SHP77 treated with DMSO at 0.1 percent for 48 hours (cell line): ENCODE data around the gene SERF2.
"Not testable (repeated sequence)": the region's sequence is repeated elsewhere in the genome, so short reads cannot be mapped to it uniquely, and the experiment has no call there.

Experiments used
- DNase-seq: peaks from one replicate; lab custom pipeline; 2025; lab: John Stamatoyannopoulos, UW

SERF2 gene

GRCh38 chr15:43794269-43795037 is 2.3 kb downstream of the SERF2 start:
- no peak for DNase-seq

GRCh38 chr15:43795197-43795596 is 3.1 kb downstream of the SERF2 start:
- DNase-seq: no peak

GRCh38 chr15:43795997-43796396 is 3.9 kb downstream of the SERF2 start:
- DNase-seq: no peak

- DNase-seq: no peak
Observed at GRCh38 chr15:43796566-43796965, 4.4 kb downstream of the SERF2 start.

GRCh38 chr15:43799209-43799944 is 7.3 kb downstream of the SERF2 start:
- DNase-seq: peak; percentile 77

- no peak for DNase-seq
Observed at GRCh38 chr15:43799945-43800285, 7.8 kb downstream of the SERF2 start, which contains the start of gene SERINC4. Gene SERINC4, minus strand, starts transcription at chr15:43800220. Its CDS starts 234 bp downstream, at chr15:43799986.

GRCh38 chr15:43800286-43801141 is 8.4 kb downstream of the SERF2 start, which contains the start of gene HYPK:
Gene HYPK, plus strand, starts transcription at chr15:43800599. Its CDS starts 24 bp downstream, at chr15:43800623.
- peak; percentile 62 for DNase-seq

- DNase-seq: not testable (repeated sequence)
Observed at GRCh38 chr15:43802676-43803075, 10.6 kb downstream of the SERF2 start.

- DNase-seq: no peak
Observed at GRCh38 chr15:43808435-43808950, 16.4 kb downstream of the SERF2 start.

GRCh38 chr15:43808960-43809678 is 17.0 kb downstream of the SERF2 start:
- no peak for DNase-seq

- not testable (repeated sequence) for DNase-seq
Observed at GRCh38 chr15:43815064-43815463, 22.9 kb downstream of the SERF2 start.

- DNase-seq: no peak
Observed at GRCh38 chr15:43821505-43821904, 29.4 kb downstream of the SERF2 start.

GRCh38 chr15:43824302-43825246 is 32.5 kb downstream of the SERF2 start, which contains the start of gene MFAP1:
Gene MFAP1, minus strand, starts transcription at chr15:43824690. Its CDS starts 121 bp downstream, at chr15:43824569.
- DNase-seq: peak; percentile 93

GRCh38 chr15:43825305-43825704 is 33.2 kb downstream of the SERF2 start:
- not testable (repeated sequence) for DNase-seq

- no peak for DNase-seq
Observed at GRCh38 chr15:43826029-43826507, 33.9 kb downstream of the SERF2 start.

- DNase-seq: peak; percentile 50
Observed at GRCh38 chr15:43826508-43827341, 34.6 kb downstream of the SERF2 start, which contains the start of gene WDR76. Gene WDR76, plus strand, starts transcription at chr15:43827002. Its CDS starts 31 bp downstream, at chr15:43827033.

- no peak for DNase-seq
Observed at GRCh38 chr15:43828061-43828657, 36.0 kb downstream of the SERF2 start.

- DNase-seq: not testable (repeated sequence)
Observed at GRCh38 chr15:43829951-43830540, 37.9 kb downstream of the SERF2 start.
